ENCODE data around the gene WDPCP.

The WDPCP gene

GRCh38 chr2:63099032-63099431 lies 489.2 kb downstream of the WDPCP start:
- DNase-seq (ENCODE audit: low spot score), result no peak
- Histone ChIP-seq H3K9me3 (ENCODE audit: severe bottlenecking) (peaks cover 3% of the 10 kb centered on the region), H3K36me3 (ENCODE audit: low read depth) (no peaks in the 10 kb centered on the region), H3K4me3 (ENCODE audit: severe bottlenecking) (no peak overlapping the region), H3K27ac (ENCODE audit: poor library complexity, severe bottlenecking) (no peak overlapping the region), H3K27me3 (ENCODE audit: insufficient read depth, poor library complexity, severe bottlenecking) (no peaks in the 10 kb centered on the region), H3K4me1 (ENCODE audit: insufficient read depth, poor library complexity, severe bottlenecking) (no peaks in the 10 kb centered on the region)
- ATAC-seq (ENCODE audit: low read depth), result no peak
- no peak for TF ChIP-seq CTCF (IDR thresholded peaks at IDR 0.05; ENCODE audit: poor library complexity, severe bottlenecking)

- no peaks in the 10 kb centered on the region for H3K27me3 ChIP-seq (ENCODE audit: insufficient read depth, poor library complexity, severe bottlenecking)
- H3K4me1 ChIP-seq (ENCODE audit: insufficient read depth, poor library complexity, severe bottlenecking), result no peaks in the 10 kb centered on the region
- DNase-seq (ENCODE audit: low spot score), result no peak
- H3K27ac ChIP-seq (ENCODE audit: poor library complexity, severe bottlenecking), result no peak overlapping the region
- H3K4me3 ChIP-seq (ENCODE audit: severe bottlenecking), result no peak overlapping the region
- H3K36me3 ChIP-seq (ENCODE audit: low read depth), result no peaks in the 10 kb centered on the region
- no peak for TF ChIP-seq CTCF (IDR thresholded peaks at IDR 0.05; ENCODE audit: poor library complexity, severe bottlenecking)
- ATAC-seq (ENCODE audit: low read depth), result no peak
- no peaks in the 10 kb centered on the region for H3K9me3 ChIP-seq (ENCODE audit: severe bottlenecking)
Measured at GRCh38 chr2:63096491-63096890, 491.8 kb downstream of the WDPCP start.

- no peaks in the 10 kb centered on the region for H3K27me3 ChIP-seq (ENCODE audit: insufficient read depth, poor library complexity, severe bottlenecking)
- no peak overlapping the region for H3K27ac ChIP-seq (ENCODE audit: poor library complexity, severe bottlenecking)
- H3K36me3 ChIP-seq (ENCODE audit: low read depth), result no peaks in the 10 kb centered on the region
- H3K4me3 ChIP-seq (ENCODE audit: severe bottlenecking), result no peak overlapping the region
- ATAC-seq (ENCODE audit: low read depth) (no peak), DNase-seq (ENCODE audit: low spot score) (no peak)
- no peaks in the 10 kb centered on the region for H3K9me3 ChIP-seq (ENCODE audit: severe bottlenecking)
- H3K4me1 ChIP-seq (ENCODE audit: insufficient read depth, poor library complexity, severe bottlenecking), result no peaks in the 10 kb centered on the region
- no peak for TF ChIP-seq CTCF (IDR thresholded peaks at IDR 0.05; ENCODE audit: poor library complexity, severe bottlenecking)
Measured at GRCh38 chr2:63093502-63093901, 494.8 kb downstream of the WDPCP start.

- Histone ChIP-seq H3K4me3 (ENCODE audit: severe bottlenecking) (no peak overlapping the region), H3K27ac (ENCODE audit: poor library complexity, severe bottlenecking) (no peak overlapping the region), H3K9me3 (ENCODE audit: severe bottlenecking) (no peaks in the 10 kb centered on the region), H3K36me3 (ENCODE audit: low read depth) (no peaks in the 10 kb centered on the region), H3K4me1 (ENCODE audit: insufficient read depth, poor library complexity, severe bottlenecking) (no peaks in the 10 kb centered on the region), H3K27me3 (ENCODE audit: insufficient read depth, poor library complexity, severe bottlenecking) (no peaks in the 10 kb centered on the region)
- no peak for DNase-seq (ENCODE audit: low spot score)
- ATAC-seq (ENCODE audit: low read depth), result no peak
- TF ChIP-seq CTCF (IDR thresholded peaks at IDR 0.05; ENCODE audit: poor library complexity, severe bottlenecking), result no peak
Measured at GRCh38 chr2:63092857-63093256, 495.4 kb downstream of the WDPCP start.

- no peaks in the 10 kb centered on the region for H3K36me3 ChIP-seq (ENCODE audit: low read depth)
- H3K4me1 ChIP-seq (ENCODE audit: insufficient read depth, poor library complexity, severe bottlenecking), result no peaks in the 10 kb centered on the region
- H3K27me3 ChIP-seq (ENCODE audit: insufficient read depth, poor library complexity, severe bottlenecking), result no peaks in the 10 kb centered on the region
- H3K9me3 ChIP-seq (ENCODE audit: severe bottlenecking), result no peaks in the 10 kb centered on the region
- no peak overlapping the region for H3K4me3 ChIP-seq (ENCODE audit: severe bottlenecking)
- H3K27ac ChIP-seq (ENCODE audit: poor library complexity, severe bottlenecking), result no peak overlapping the region
- TF ChIP-seq CTCF (IDR thresholded peaks at IDR 0.05; ENCODE audit: poor library complexity, severe bottlenecking), result no peak
- ATAC-seq (ENCODE audit: low read depth) (no peak), DNase-seq (ENCODE audit: low spot score) (no peak)
Measured at GRCh38 chr2:63092401-63092800, 495.9 kb downstream of the WDPCP start.

Measured in RWPE2 (cell line).